Central memory CD8-positive, alpha-beta T cell (primary cell): ENCODE measurements around the gene CCDC195.

Experiments
- ATAC-seq: fragments of 150-1000 bp; cut with Tn5 transposase; replicated peaks from 2 replicates; pipeline ENCODE4 v1.10.0; 2022; ENCODE audit warnings: mild to moderate bottlenecking, moderate FRiP score, moderate number of reproducible peaks; ENCODE audit not compliant: poor library complexity, severe bottlenecking; ENCODE audit errors: extremely low read depth
- DNase-seq, 2 donors: peaks; one replicate each; pipeline ENCODE4 v3.0.0; 2021; ENCODE audit warnings: low spot score in 2 of 2
- H3K27ac Mint-ChIP-seq: one replicate; pipeline ENCODE4 v1.8.0; 2022; ENCODE audit warnings: low read depth, mild to moderate bottlenecking, moderate library complexity, mixed read lengths
- H3K27me3 Mint-ChIP-seq: one replicate; pipeline ENCODE4 v1.8.0; 2022; ENCODE audit warnings: mixed read lengths
- H3K36me3 Mint-ChIP-seq: one replicate; pipeline ENCODE4 v1.8.0; 2022; ENCODE audit warnings: mild to moderate bottlenecking, moderate library complexity, mixed read lengths; ENCODE audit not compliant: insufficient read depth
- H3K4me1 Mint-ChIP-seq: one replicate; pipeline ENCODE4 v1.8.0; 2022; ENCODE audit warnings: mixed read lengths
- H3K4me3 Mint-ChIP-seq: one replicate; pipeline ENCODE4 v1.8.0; 2022; ENCODE audit warnings: mild to moderate bottlenecking, moderate library complexity, mixed read lengths
- H3K9me3 Mint-ChIP-seq: one replicate; pipeline ENCODE4 v1.8.0; 2022; ENCODE audit warnings: mixed read lengths

The CCDC195 gene

GRCh38 chr2:224723586-224724217 lies 7.5 kb upstream of the CCDC195 start:
- H3K4me1 Mint-ChIP-seq, result no peaks in the 10 kb centered on the region
- peaks cover 24% of the 10 kb centered on the region for H3K27me3 Mint-ChIP-seq
- peaks cover 13% of the 10 kb centered on the region for H3K9me3 Mint-ChIP-seq
- no peak overlapping the region for H3K4me3 Mint-ChIP-seq
- no peaks in the 10 kb centered on the region for H3K36me3 Mint-ChIP-seq
- no peak overlapping the region for H3K27ac Mint-ChIP-seq
- ATAC-seq, result no peak
- no peak for DNase-seq

GRCh38 chr2:224722770-224723169 lies 6.6 kb upstream of the CCDC195 start:
- Mint-ChIP-seq H3K27me3 (peaks cover 16% of the 10 kb centered on the region), H3K4me1 (no peaks in the 10 kb centered on the region), H3K4me3 (no peak overlapping the region), H3K9me3 (peaks cover 8% of the 10 kb centered on the region), H3K27ac (no peak overlapping the region), H3K36me3 (no peaks in the 10 kb centered on the region)
- ATAC-seq (no peak), DNase-seq (no peak)

- H3K4me3 Mint-ChIP-seq, result no peak overlapping the region
- peaks cover 4% of the 10 kb centered on the region for H3K9me3 Mint-ChIP-seq
- H3K27me3 Mint-ChIP-seq, result peaks cover 17% of the 10 kb centered on the region
Measured at GRCh38 chr2:224722250-224722649, 6.1 kb upstream of the CCDC195 start.

GRCh38 chr2:224716921-224717320 lies 756 bp upstream of the CCDC195 start:
- DNase-seq (no peak), ATAC-seq (no peak)
- Mint-ChIP-seq H3K4me1 (no peaks in the 10 kb centered on the region), H3K4me3 (no peak overlapping the region), H3K27ac (no peak overlapping the region), H3K36me3 (no peaks in the 10 kb centered on the region), H3K9me3 (peaks cover 8% of the 10 kb centered on the region), H3K27me3 (peaks cover 16% of the 10 kb centered on the region)

More at GRCh38 chr2:224722250-224722649, 6.1 kb upstream of the CCDC195 start:
- Mint-ChIP-seq H3K4me1 (no peaks in the 10 kb centered on the region), H3K36me3 (no peaks in the 10 kb centered on the region), H3K27ac (no peak overlapping the region)
- no peak for DNase-seq
- no peak for ATAC-seq

- DNase-seq (no peak), ATAC-seq (no peak)
- Mint-ChIP-seq H3K4me1 (no peaks in the 10 kb centered on the region), H3K4me3 (no peak overlapping the region), H3K27me3 (peaks cover 56% of the 10 kb centered on the region), H3K36me3 (no peaks in the 10 kb centered on the region), H3K27ac (no peak overlapping the region), H3K9me3 (peaks cover 8% of the 10 kb centered on the region)
Measured at GRCh38 chr2:224711859-224712665, 4.1 kb downstream of the CCDC195 start.

GRCh38 chr2:224711381-224711780 lies 4.8 kb downstream of the CCDC195 start:
- ATAC-seq (no peak), DNase-seq (no peak)
- Mint-ChIP-seq H3K9me3 (peaks cover 8% of the 10 kb centered on the region), H3K27ac (no peak overlapping the region), H3K4me1 (no peaks in the 10 kb centered on the region), H3K27me3 (peaks cover 52% of the 10 kb centered on the region), H3K4me3 (no peak overlapping the region), H3K36me3 (no peaks in the 10 kb centered on the region)

GRCh38 chr2:224709301-224709700 lies 6.9 kb downstream of the CCDC195 start:
- Mint-ChIP-seq H3K27ac (no peak overlapping the region), H3K27me3 (peaks cover 45% of the 10 kb centered on the region), H3K4me1 (no peaks in the 10 kb centered on the region), H3K4me3 (no peak overlapping the region), H3K36me3 (no peaks in the 10 kb centered on the region), H3K9me3 (peaks cover 8% of the 10 kb centered on the region)
- ATAC-seq, result no peak
- no peak for DNase-seq

- Mint-ChIP-seq H3K36me3 (no peaks in the 10 kb centered on the region), H3K4me3 (no peak overlapping the region), H3K27ac (no peak overlapping the region), H3K27me3 (peaks cover 16% of the 10 kb centered on the region), H3K4me1 (no peaks in the 10 kb centered on the region), H3K9me3 (no peaks in the 10 kb centered on the region)
- no peak for ATAC-seq
- no peak for DNase-seq
Measured at GRCh38 chr2:224694502-224694901, 21.7 kb downstream of the CCDC195 start.

- Mint-ChIP-seq H3K36me3 (peaks cover 2% of the 10 kb centered on the region), H3K27me3 (peaks cover 25% of the 10 kb centered on the region), H3K9me3 (no peaks in the 10 kb centered on the region), H3K27ac (no peak overlapping the region), H3K4me3 (no peak overlapping the region), H3K4me1 (no peaks in the 10 kb centered on the region)
- ATAC-seq (no peak), DNase-seq (no peak)
Measured at GRCh38 chr2:224691563-224691962, 24.6 kb downstream of the CCDC195 start.

GRCh38 chr2:224690868-224691267 lies 25.3 kb downstream of the CCDC195 start:
- Mint-ChIP-seq H3K27ac (no peak overlapping the region), H3K4me1 (no peaks in the 10 kb centered on the region), H3K27me3 (peaks cover 19% of the 10 kb centered on the region), H3K4me3 (no peak overlapping the region), H3K9me3 (no peaks in the 10 kb centered on the region), H3K36me3 (peaks cover 2% of the 10 kb centered on the region)
- ATAC-seq, result no peak
- DNase-seq, result no peak

GRCh38 chr2:224689539-224689938 lies 26.6 kb downstream of the CCDC195 start:
- no peak overlapping the region for H3K4me3 Mint-ChIP-seq
- peaks cover 2% of the 10 kb centered on the region for H3K36me3 Mint-ChIP-seq
- ATAC-seq, result no peak
- no peaks in the 10 kb centered on the region for H3K4me1 Mint-ChIP-seq
- DNase-seq, result no peak
- H3K27ac Mint-ChIP-seq, result no peak overlapping the region
- H3K27me3 Mint-ChIP-seq, result peaks cover 27% of the 10 kb centered on the region
- no peaks in the 10 kb centered on the region for H3K9me3 Mint-ChIP-seq

- H3K4me3 Mint-ChIP-seq, result no peak overlapping the region
- DNase-seq (no peak), ATAC-seq (no peak)
- peaks cover 2% of the 10 kb centered on the region for H3K36me3 Mint-ChIP-seq
- H3K4me1 Mint-ChIP-seq, result no peaks in the 10 kb centered on the region
- no peak overlapping the region for H3K27ac Mint-ChIP-seq
- peaks cover 33% of the 10 kb centered on the region for H3K27me3 Mint-ChIP-seq
- no peaks in the 10 kb centered on the region for H3K9me3 Mint-ChIP-seq
Measured at GRCh38 chr2:224688997-224689396, 27.2 kb downstream of the CCDC195 start.

GRCh38 chr2:224687156-224687555 lies 29.0 kb downstream of the CCDC195 start:
- DNase-seq, result no peak
- Mint-ChIP-seq H3K4me1 (no peaks in the 10 kb centered on the region), H3K36me3 (peaks cover 2% of the 10 kb centered on the region), H3K9me3 (no peaks in the 10 kb centered on the region), H3K27ac (no peak overlapping the region), H3K4me3 (no peak overlapping the region), H3K27me3 (peaks cover 33% of the 10 kb centered on the region)
- ATAC-seq, result no peak
